Measurements from ENCODE around the gene PCDHB6. TPM values are rescaled to one million over a fixed set of nuclear protein-coding genes. Genes with fewer than 3 reads are reported as not detected.
"Not testable (repeated sequence)": the region's sequence is repeated elsewhere in the genome, so short reads cannot be mapped to it uniquely, and the experiment has no call there.

Gene PCDHB6
- total and polyA plus RNA-seq, 3 donors from 2014 or later = 3.7 to 6.2 (median 4.4) TPM

- H3K27me3 ChIP-seq = no peaks in the 10 kb centered on the region
- no peak for DNase-seq
- WGBS, 2 donors = 37 to 69% methylated on average over 1 of the region's 1 CpG
- no peak overlapping the region for H3K4me3 ChIP-seq
- TF ChIP-seq CTCF (IDR thresholded peaks at IDR 0.05) (no peak), POLR2A (IDR thresholded peaks at IDR 0.05) (no peak)
- intact Hi-C loops (cut with DNase I; ENCODE audit: low total_unique reads) = no loop called here
- no peaks in the 10 kb centered on the region for H3K36me3 ChIP-seq (ENCODE audit: low read depth, missing control alignments)
- no peaks in the 10 kb centered on the region for H3K9me3 ChIP-seq
- H3K4me1 ChIP-seq = no peaks in the 10 kb centered on the region
- no peak overlapping the region for H3K27ac ChIP-seq
These were observed 30.5 kb downstream of the PCDHB6 start for GRCh38 chr5:141180313-141180712.

GRCh38 chr5:141182248-141182647 is 32.4 kb downstream of the PCDHB6 start, which contains the start of gene PCDHB16:
Gene PCDHB16, plus strand, starts transcription at chr5:141182387. Its CDS starts 173 bp downstream, at chr5:141182560.
- Histone ChIP-seq H3K4me3 (peak within 1 kb of the TSS; percentile 16 to 45), H3K9me3 (no peaks in the 10 kb centered on the region), H3K27ac (no peak within 1 kb of the TSS), H3K36me3 (ENCODE audit: low read depth, missing control alignments) (no peaks in the 10 kb centered on the region), H3K4me1 (no peaks in the 10 kb centered on the region), H3K27me3 (no peaks in the 10 kb centered on the region)
- peak; percentile 84 for DNase-seq
- WGBS, 2 donors = 11 to 13% methylated on average over 13 of the region's 13 CpGs
- intact Hi-C loops (cut with DNase I; ENCODE audit: low total_unique reads) = no loop called here
- TF ChIP-seq CTCF (IDR thresholded peaks at IDR 0.05) = peak; percentile 40 to 49 (median 46)
- TF ChIP-seq POLR2A (IDR thresholded peaks at IDR 0.05) = no peak

- H3K36me3 ChIP-seq (ENCODE audit: low read depth, missing control alignments); H3K27ac ChIP-seq; intact Hi-C loops (cut with DNase I; ENCODE audit: low total_unique reads); H3K4me1 ChIP-seq; DNase-seq; H3K4me3 ChIP-seq; H3K27me3 ChIP-seq; H3K9me3 ChIP-seq: not testable (repeated sequence)
- WGBS, 2 donors = 28 to 35% methylated on average over 11 to 24 of the region's 69 CpGs
These were observed 34.4 kb downstream of the PCDHB6 start for GRCh38 chr5:141184117-141184855.

GRCh38 chr5:141186897-141187512 is 37.1 kb downstream of the PCDHB6 start, which contains the start of gene PCDHB9:
Gene PCDHB9, plus strand, starts transcription at chr5:141187161. Its CDS starts 158 bp downstream, at chr5:141187319.
- no peaks in the 10 kb centered on the region for H3K27me3 ChIP-seq
- 12 to 16% methylated on average over 9 of the region's 9 CpGs for WGBS, 2 donors
- no peaks in the 10 kb centered on the region for H3K9me3 ChIP-seq
- peak; percentile 83 for DNase-seq
- intact Hi-C loops (cut with DNase I; ENCODE audit: low total_unique reads) = no loop called here
- H3K36me3 ChIP-seq (ENCODE audit: low read depth, missing control alignments) = no peaks in the 10 kb centered on the region
- no peak within 1 kb of the TSS for H3K27ac ChIP-seq
- H3K4me1 ChIP-seq = no peaks in the 10 kb centered on the region
- no peak for TF ChIP-seq POLR2A (IDR thresholded peaks at IDR 0.05)
- TF ChIP-seq CTCF (IDR thresholded peaks at IDR 0.05) = peak; percentile 64 to 77 (median 75)
- H3K4me3 ChIP-seq = no peak within 1 kb of the TSS

GRCh38 chr5:141188682-141189081 is 38.8 kb downstream of the PCDHB6 start:
- DNase-seq; H3K4me1 ChIP-seq; H3K9me3 ChIP-seq; intact Hi-C loops (cut with DNase I; ENCODE audit: low total_unique reads); H3K36me3 ChIP-seq (ENCODE audit: low read depth, missing control alignments); H3K27ac ChIP-seq; H3K4me3 ChIP-seq; H3K27me3 ChIP-seq: not testable (repeated sequence)
- WGBS, 2 donors = 21% methylated on average over 26 of the region's 37 CpGs; no CpG with 5 or more reads in 1 of the 2 donors

- H3K27me3 ChIP-seq; H3K9me3 ChIP-seq; H3K4me1 ChIP-seq; H3K4me3 ChIP-seq; H3K27ac ChIP-seq; DNase-seq; intact Hi-C loops (cut with DNase I; ENCODE audit: low total_unique reads); H3K36me3 ChIP-seq (ENCODE audit: low read depth, missing control alignments): not testable (repeated sequence)
- 22 to 32% methylated on average over 7 to 32 of the region's 35 CpGs for WGBS, 2 donors
These were observed 39.3 kb downstream of the PCDHB6 start for GRCh38 chr5:141189131-141189530.

All from testis (tissue), 3 donors.